GM23338 (cell line): Measurements from ENCODE around the gene SPECC1L. TPM values are rescaled to one million over a fixed set of nuclear protein-coding genes. Genes with fewer than 3 reads are reported as not detected.

Experiments
- ATAC-seq: fragments of 200-7000 bp; cut with Tn5 transposase; 3 replicates; pipeline ENCODE4 v1.9.1; 2020
- DNase-seq: peaks from one replicate; pipeline ENCODE4 v3.0.0-alpha.2; 2015; ENCODE audit warnings: low spot score
- H2AFZ ChIP-seq: fragments of 200-600 bp; sonication (generic); 2 replicates; pipeline ENCODE4 v1.8.0; 2016; ENCODE audit warnings: antibody characterized with exemption, mild to moderate bottlenecking, moderate library complexity
- H3F3A ChIP-seq: fragments of 200-600 bp; sonication (generic); replicated peaks from 2 replicates; pipeline ENCODE4 v1.8.0; 2017; ENCODE audit warnings: antibody characterized with exemption, mixed run types, low read depth
- H3K27ac ChIP-seq: fragments of 200-600 bp; sonication (generic); 2 replicates; pipeline ENCODE4 v1.6.1; 2016; ENCODE audit warnings: low read depth
- H3K27me3 ChIP-seq: fragments of 200-600 bp; sonication (generic); 2 replicates; pipeline ENCODE4 v1.8.0; 2016; ENCODE audit warnings: mild to moderate bottlenecking, mixed run types, moderate library complexity; ENCODE audit not compliant: insufficient read depth
- H3K36me3 ChIP-seq: fragments of 200-600 bp; sonication (generic); 2 replicates; pipeline ENCODE4 v1.8.0; 2016; ENCODE audit warnings: mild to moderate bottlenecking; ENCODE audit not compliant: insufficient read depth
- H3K4me1 ChIP-seq: fragments of 200-600 bp; sonication (generic); 2 replicates; pipeline ENCODE4 v1.8.0; 2016; ENCODE audit warnings: mild to moderate bottlenecking, moderate library complexity; ENCODE audit not compliant: insufficient read depth
- H3K4me2 ChIP-seq: fragments of 200-600 bp; sonication (generic); 2 replicates; pipeline ENCODE4 v1.7.1; 2017; ENCODE audit warnings: mixed run types
- H3K4me3 ChIP-seq: fragments of 200-600 bp; sonication (generic); 2 replicates; pipeline ENCODE4 v1.6.1; 2016; ENCODE audit warnings: mixed run types
- H3K79me2 ChIP-seq: fragments of 200-600 bp; sonication (generic); replicated peaks from 2 replicates; pipeline ENCODE4 v1.8.0; 2017; ENCODE audit warnings: mild to moderate bottlenecking; ENCODE audit not compliant: insufficient read depth
- H3K9me2 ChIP-seq: fragments of 200-600 bp; sonication (generic); 2 replicates; pipeline ENCODE4 v1.8.0; 2017; ENCODE audit not compliant: insufficient read depth
- H4K20me1 ChIP-seq: fragments of 200-600 bp; sonication (generic); replicated peaks from 2 replicates; pipeline ENCODE4 v1.8.0; 2017; ENCODE audit warnings: mild to moderate bottlenecking; ENCODE audit not compliant: insufficient read depth
- H3K27ac Mint-ChIP-seq: 2 replicates; pipeline ENCODE4 v1.8.0; 2020; ENCODE audit warnings: inconsistent platforms, mild to moderate bottlenecking, moderate library complexity, mixed read lengths
- H3K27me3 Mint-ChIP-seq: 3 replicates; pipeline ENCODE4 v1.8.0; 2022; ENCODE audit warnings: low read depth, mild to moderate bottlenecking, moderate library complexity, mixed read lengths, inconsistent platforms; ENCODE audit not compliant: insufficient read depth, poor library complexity
- H3K36me3 Mint-ChIP-seq: 3 replicates; pipeline ENCODE4 v1.8.0; 2021; ENCODE audit warnings: low read depth, mild to moderate bottlenecking, inconsistent platforms, moderate library complexity, mixed read lengths
- H3K4me1 Mint-ChIP-seq: 3 replicates; pipeline ENCODE4 v1.8.0; 2020; ENCODE audit warnings: mild to moderate bottlenecking, inconsistent platforms, mixed read lengths
- H3K4me3 Mint-ChIP-seq: 3 replicates; pipeline ENCODE4 v1.8.0; 2021; ENCODE audit warnings: moderate library complexity, mild to moderate bottlenecking, inconsistent platforms, mixed read lengths
- H3K9me3 Mint-ChIP-seq: 3 replicates; pipeline ENCODE4 v1.8.0; 2020; ENCODE audit warnings: moderate library complexity, mild to moderate bottlenecking, inconsistent platforms, mixed read lengths
- CREB1 ChIP-seq: fragments of 250-450 bp; sonication (Bioruptor Pico); IDR thresholded peaks from 2 replicates; pipeline ENCODE4 v1.5.0; 2020; ENCODE audit warnings: low read depth, mild to moderate bottlenecking, moderate library complexity
- EZH2 ChIP-seq: fragments of 200-600 bp; sonication (generic); IDR thresholded peaks from one replicate; pipeline ENCODE4 v1.8.0; 2017; ENCODE audit warnings: antibody characterized with exemption, mild to moderate bottlenecking, low read depth; ENCODE audit not compliant: unreplicated experiment
- POLR2AphosphoS5 ChIP-seq: IDR thresholded peaks from 2 replicates; pipeline ENCODE4 v1.6.1; 2016; ENCODE audit warnings: antibody characterized with exemption, low read depth
- STAT1 ChIP-seq: IDR thresholded peaks from one replicate; pipeline ENCODE4 v1.6.1; 2016; ENCODE audit warnings: antibody characterized with exemption; ENCODE audit not compliant: unreplicated experiment
- ZNF114 ChIP-seq: fragments of 250-450 bp; sonication (Bioruptor Pico); IDR thresholded peaks from 2 replicates; pipeline ENCODE4 v1.5.0; 2020; ENCODE audit warnings: mild to moderate bottlenecking, moderate library complexity
- ZNF331 ChIP-seq: fragments of 250-450 bp; sonication (Bioruptor Pico); IDR thresholded peaks from 2 replicates; pipeline ENCODE4 v1.5.0; 2020; ENCODE audit warnings: low read depth, mild to moderate bottlenecking, moderate library complexity
- polyA plus RNA-seq: library from polyadenylated mRNA; unstranded; fragments of >200 nt; fragmentation: Nextera tagmentation; extraction: Ambion mirVana; gene quantifications from 2 replicates; pipeline ENCODE4 v1.2.1, GENCODE V29; 2016
- total RNA-seq: library from RNA; depleted of rRNA; stranded (reverse); fragments of >200 nt; shearing (Covaris generic); gene quantifications from 2 replicates; pipeline ENCODE4 v1.2.3, GENCODE V29; 2014
- TF ChIP-seq, protein P1 (sequence below): IDR thresholded peaks from one replicate; pipeline ENCODE4 v1.6.1; 2018; ENCODE audit warnings: antibody characterized with exemption; ENCODE audit not compliant: unreplicated experiment
- TF ChIP-seq, protein P2 (sequence below): IDR thresholded peaks from 2 replicates; pipeline ENCODE4 v1.6.1; 2016; ENCODE audit warnings: antibody characterized with exemption

The SPECC1L gene
- total and polyA plus RNA-seq, 2 experiments from 2014 or later, result 24.3 to 44.7 TPM

DNA sequence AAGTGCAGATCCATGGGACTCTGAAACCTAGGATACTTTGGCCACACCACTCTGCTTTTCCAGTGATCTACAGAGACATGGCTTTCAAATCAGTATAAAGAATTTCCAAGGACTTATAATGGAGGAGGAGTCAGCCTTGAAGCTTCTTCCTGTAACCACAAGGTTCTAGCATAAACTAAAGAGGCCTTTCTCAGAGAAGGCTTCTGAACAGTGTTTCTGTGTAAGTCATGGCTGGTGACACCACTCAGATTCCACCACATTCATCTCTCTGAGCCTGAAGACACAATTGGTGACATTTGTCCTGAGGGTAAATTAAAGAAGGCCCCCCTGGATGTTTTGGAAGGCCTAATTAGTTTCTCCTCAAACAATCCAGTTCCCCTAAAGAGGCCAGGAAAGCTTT, 127.8 kb downstream of the SPECC1L start (continued):
- TF ChIP-seq, protein P1, sequence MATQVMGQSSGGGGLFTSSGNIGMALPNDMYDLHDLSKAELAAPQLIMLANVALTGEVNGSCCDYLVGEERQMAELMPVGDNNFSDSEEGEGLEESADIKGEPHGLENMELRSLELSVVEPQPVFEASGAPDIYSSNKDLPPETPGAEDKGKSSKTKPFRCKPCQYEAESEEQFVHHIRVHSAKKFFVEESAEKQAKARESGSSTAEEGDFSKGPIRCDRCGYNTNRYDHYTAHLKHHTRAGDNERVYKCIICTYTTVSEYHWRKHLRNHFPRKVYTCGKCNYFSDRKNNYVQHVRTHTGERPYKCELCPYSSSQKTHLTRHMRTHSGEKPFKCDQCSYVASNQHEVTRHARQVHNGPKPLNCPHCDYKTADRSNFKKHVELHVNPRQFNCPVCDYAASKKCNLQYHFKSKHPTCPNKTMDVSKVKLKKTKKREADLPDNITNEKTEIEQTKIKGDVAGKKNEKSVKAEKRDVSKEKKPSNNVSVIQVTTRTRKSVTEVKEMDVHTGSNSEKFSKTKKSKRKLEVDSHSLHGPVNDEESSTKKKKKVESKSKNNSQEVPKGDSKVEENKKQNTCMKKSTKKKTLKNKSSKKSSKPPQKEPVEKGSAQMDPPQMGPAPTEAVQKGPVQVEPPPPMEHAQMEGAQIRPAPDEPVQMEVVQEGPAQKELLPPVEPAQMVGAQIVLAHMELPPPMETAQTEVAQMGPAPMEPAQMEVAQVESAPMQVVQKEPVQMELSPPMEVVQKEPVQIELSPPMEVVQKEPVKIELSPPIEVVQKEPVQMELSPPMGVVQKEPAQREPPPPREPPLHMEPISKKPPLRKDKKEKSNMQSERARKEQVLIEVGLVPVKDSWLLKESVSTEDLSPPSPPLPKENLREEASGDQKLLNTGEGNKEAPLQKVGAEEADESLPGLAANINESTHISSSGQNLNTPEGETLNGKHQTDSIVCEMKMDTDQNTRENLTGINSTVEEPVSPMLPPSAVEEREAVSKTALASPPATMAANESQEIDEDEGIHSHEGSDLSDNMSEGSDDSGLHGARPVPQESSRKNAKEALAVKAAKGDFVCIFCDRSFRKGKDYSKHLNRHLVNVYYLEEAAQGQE, result no peak
- no peak for TF ChIP-seq POLR2AphosphoS5
- TF ChIP-seq ZNF331 (CRISPR knock-in tag), result no peak
- TF ChIP-seq STAT1, result no peak
- TF ChIP-seq, protein P2, sequence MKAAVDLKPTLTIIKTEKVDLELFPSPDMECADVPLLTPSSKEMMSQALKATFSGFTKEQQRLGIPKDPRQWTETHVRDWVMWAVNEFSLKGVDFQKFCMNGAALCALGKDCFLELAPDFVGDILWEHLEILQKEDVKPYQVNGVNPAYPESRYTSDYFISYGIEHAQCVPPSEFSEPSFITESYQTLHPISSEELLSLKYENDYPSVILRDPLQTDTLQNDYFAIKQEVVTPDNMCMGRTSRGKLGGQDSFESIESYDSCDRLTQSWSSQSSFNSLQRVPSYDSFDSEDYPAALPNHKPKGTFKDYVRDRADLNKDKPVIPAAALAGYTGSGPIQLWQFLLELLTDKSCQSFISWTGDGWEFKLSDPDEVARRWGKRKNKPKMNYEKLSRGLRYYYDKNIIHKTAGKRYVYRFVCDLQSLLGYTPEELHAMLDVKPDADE, result no peak

DNA sequence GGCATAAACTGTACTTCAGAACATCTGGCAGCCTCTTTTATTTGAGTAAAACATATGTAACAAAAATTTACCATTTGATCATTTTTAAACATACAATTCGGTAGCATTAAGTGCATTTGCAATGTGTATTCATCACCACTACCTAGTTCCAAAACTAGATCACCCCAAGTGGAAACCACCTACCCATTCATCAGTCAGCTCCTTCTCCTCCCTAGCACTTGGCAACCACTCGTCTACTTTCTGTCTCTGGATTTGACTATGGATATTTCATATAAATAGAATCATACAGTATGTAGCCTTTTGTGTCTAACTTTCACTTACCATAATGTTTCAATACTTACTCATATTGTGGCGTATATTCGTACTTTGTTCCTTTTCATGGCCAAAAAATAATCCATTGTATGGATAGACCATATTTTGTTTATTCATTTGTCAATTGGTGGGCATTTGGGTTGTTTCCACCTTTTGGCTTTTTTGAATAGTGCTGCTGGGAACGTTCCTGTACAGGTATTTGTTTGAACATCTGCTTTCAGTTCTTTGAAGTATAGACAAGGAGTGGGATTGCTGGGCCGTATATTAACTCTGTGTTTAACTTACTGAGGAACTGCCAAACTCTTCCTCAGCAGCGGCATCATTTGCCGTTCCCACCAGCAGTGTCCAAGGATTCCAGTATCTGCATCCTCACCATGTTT, 129.5 kb downstream of the SPECC1L start:
- H3K27me3 Mint-ChIP-seq, result peaks cover 6% of the 10 kb centered on the region
- peaks cover 34% of the 10 kb centered on the region for H3K36me3 Mint-ChIP-seq
- no peak overlapping the region for H3K4me3 ChIP-seq
- no peaks in the 10 kb centered on the region; the same call in 1 of the 2 replicates for H3K79me2 ChIP-seq
- no peaks in the 10 kb centered on the region for H3K36me3 ChIP-seq
- H3K4me1 ChIP-seq, result no peaks in the 10 kb centered on the region
- H3K27ac ChIP-seq, result no peak overlapping the region
- peaks cover 6% of the 10 kb centered on the region for H4K20me1 ChIP-seq
- no peaks in the 10 kb centered on the region for H3K9me2 ChIP-seq
- ATAC-seq (no peak), DNase-seq (no peak)
- no peak overlapping the region for H2AFZ ChIP-seq
- H3K4me2 ChIP-seq, result no peak overlapping the region
- H3K27ac Mint-ChIP-seq, result no peak overlapping the region
- no peaks in the 10 kb centered on the region for H3K9me3 Mint-ChIP-seq
- no peaks in the 10 kb centered on the region for H3K4me1 Mint-ChIP-seq
- H3F3A ChIP-seq, result no peaks in the 10 kb centered on the region
- H3K4me3 Mint-ChIP-seq, result no peak overlapping the region
- TF ChIP-seq ZNF114 (CRISPR knock-in tag), result no peak
- TF ChIP-seq EZH2, result no peak
- TF ChIP-seq CREB1, result no peak
- TF ChIP-seq, protein P2, result no peak
- no peak for TF ChIP-seq STAT1
- no peaks in the 10 kb centered on the region for H3K27me3 ChIP-seq
